ENCODE measurements around the gene GLUD1.

DNA sequence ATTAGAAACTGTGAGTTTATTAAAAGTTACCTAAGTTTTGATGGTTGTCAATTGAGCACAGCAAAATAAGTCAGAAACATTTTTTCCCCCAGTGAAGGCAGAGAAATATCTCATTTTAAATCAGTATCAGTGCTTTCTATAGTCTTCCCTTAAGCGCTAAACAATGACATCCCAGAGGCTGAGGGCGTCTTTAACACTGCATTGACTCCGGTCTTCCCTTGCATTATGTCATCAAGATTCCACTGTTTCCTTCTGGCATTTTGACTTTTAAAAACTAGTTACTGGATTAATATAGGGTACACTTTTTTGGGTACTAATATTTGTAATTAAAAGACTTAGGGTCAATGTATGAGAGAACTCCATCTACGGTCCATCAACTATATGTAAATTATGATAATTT lies 3.9 kb downstream of the GLUD1 start:
- TF ChIP-seq FOXA1 (IDR thresholded peaks at IDR 0.05) (no peak), ELF4 (IDR thresholded peaks at IDR 0.05) (no peak), LEF1 (IDR thresholded peaks at IDR 0.05; ENCODE audit: borderline replicate concordance) (no peak), FOXK2 (IDR thresholded peaks at IDR 0.05) (no peak), NFRKB (IDR thresholded peaks at IDR 0.05) (no peak), CTBP1 (IDR thresholded peaks at IDR 0.05; ENCODE audit: borderline replicate concordance) (no peak), SP1 (IDR thresholded peaks at IDR 0.05) (no peak), BHLHE40 (IDR thresholded peaks at IDR 0.05; ENCODE audit: borderline replicate concordance) (no peak), L3MBTL2 (conservative IDR thresholded peaks at IDR 0.05) (no peak), FOXM1 (IDR thresholded peaks at IDR 0.05; ENCODE audit: borderline replicate concordance) (no peak)
